GM21526 (cell line): ENCODE measurements around the gene OR6C65.
"Not testable (repeated sequence)": the region's sequence is repeated elsewhere in the genome, so short reads cannot be mapped to it uniquely, and the experiment has no call there.

Experiments used
- ATAC-seq: cut with Tn5 transposase; IDR thresholded peaks from one replicate; pipeline ENCODE4 v1.9.1; 2021; ENCODE audit warnings: moderate library complexity; ENCODE audit not compliant: unreplicated experiment, low FRiP score

OR6C65 gene

GRCh38 chr12:55400229-55400628 is at the start of gene OR6C65:
Gene OR6C65, plus strand, starts transcription at chr12:55400529. Its CDS starts 0 bp downstream, at chr12:55400529.
- no peak for ATAC-seq

- ATAC-seq, result not testable (repeated sequence)
Observed at GRCh38 chr12:55355338-55355737, 45.0 kb upstream of the OR6C65 start.

DNA sequence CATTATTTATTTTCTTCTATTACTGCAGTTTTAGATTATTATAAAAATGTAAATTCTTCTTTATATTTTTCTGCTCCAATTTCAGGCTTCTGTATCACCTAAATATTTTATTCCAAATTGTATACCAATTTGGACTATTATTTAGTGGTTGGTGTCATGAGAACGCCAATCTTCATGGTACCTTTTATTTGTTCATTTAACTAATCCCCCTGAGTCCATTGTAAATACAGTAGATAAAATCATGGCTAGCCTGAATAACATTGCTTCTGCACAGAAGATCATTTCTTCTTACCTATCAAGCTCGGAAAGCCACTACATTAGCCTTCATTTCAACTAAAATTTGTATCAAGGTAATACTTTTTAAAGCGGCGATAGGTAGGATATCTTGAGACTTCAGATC is 37.7 kb upstream of the OR6C65 start, which contains the start of gene OR6C75:
Gene OR6C75 (plus strand): TSS at position 301 of the 400 bp plus-strand sequence. CDS start 2,136 bp downstream, outside the sequence.
- ATAC-seq, result no peak

DNA sequence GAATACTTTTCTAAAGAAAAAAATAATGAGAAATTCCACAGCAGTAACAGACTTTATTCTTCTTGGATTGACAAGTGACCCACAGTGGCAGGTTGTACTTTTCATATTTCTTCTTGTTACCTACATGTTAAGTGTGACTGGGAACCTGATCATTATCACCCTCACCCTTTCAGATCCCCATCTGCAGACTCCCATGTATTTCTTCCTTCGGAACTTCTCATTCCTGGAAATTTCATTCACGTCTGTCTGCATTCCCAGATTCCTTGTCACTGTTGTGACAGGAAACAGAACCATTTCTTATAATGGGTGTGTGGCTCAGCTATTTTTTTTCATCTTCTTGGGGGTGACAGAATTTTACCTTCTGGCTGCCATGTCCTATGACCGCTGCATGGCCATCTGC is 35.2 kb upstream of the OR6C65 start:
- no peak for ATAC-seq

DNA sequence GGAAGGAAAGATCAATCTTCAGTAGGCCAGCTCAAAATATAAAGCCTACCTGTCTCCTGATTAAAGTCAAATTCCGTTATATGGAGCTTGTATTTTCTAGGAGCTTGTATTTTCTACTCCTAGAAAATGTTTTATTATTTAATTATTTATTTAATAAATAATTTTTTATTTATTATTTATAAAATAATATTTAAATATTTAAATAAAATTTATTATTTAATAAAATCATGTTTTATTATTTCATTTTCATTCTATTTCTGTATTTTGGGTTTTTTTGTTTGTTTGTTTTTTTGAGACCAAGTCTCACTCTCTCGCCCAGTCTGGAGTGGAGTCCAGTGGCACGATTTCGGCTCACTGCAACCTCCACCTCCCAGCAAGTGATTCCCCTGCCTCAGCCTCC is 27.8 kb upstream of the OR6C65 start:
- no peak for ATAC-seq

DNA sequence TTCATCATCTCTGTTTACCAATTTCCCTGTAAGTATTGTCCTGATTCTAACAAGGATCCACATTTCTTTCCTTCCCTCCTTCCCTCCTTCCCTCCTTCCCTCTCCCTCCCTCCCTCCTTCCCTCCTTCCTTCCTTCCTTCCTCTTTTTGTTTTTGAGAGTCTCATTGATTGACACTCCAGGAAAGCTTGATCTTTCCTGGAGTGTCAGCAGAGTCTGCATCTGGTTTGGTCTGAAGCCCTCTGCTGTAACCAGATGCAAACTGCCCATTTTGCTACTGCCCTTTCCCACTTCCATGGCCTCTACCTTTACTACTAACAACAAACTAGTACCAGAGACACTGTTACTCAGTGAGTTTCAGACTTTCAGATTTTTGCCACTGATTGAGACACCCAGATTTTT is 14.4 kb upstream of the OR6C65 start:
- no peak for ATAC-seq

DNA sequence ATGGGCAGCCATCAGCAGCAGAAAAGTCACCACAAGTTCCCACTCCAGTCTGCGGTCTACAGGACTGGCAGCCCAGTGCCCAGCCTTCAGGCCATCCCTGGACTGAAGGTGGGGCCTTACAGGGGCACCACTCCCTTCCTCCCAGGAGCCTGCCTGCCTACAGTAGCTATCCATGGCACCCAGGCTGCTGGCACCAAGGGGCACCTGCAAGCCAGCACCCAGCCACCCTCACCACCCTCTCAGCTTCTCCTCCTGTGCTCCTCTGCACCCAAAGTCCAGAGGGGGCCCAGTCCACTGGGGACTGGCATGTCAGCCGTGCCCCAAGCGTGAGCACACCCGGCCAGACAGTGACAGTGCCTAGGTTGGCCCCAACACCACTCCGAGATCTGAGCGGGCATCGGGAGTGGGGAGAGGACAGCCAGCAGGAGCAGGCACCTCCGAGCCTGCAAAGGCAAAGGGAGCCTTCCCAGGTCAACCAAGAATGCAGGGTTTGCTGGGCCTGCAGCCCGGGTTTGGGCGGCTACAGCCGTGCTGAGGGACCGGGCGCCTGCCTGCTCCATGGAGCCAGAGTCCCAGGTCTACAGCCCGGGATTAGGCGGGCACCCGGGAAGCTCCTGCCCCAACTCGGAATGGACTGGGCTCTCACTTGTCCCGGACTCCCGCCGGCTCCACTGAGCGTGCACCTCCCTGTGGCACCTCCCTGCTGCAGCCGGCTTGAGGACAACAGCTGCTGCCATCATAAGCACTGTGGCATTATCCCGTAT is 8.1 kb upstream of the OR6C65 start:
- ATAC-seq, result no peak

DNA sequence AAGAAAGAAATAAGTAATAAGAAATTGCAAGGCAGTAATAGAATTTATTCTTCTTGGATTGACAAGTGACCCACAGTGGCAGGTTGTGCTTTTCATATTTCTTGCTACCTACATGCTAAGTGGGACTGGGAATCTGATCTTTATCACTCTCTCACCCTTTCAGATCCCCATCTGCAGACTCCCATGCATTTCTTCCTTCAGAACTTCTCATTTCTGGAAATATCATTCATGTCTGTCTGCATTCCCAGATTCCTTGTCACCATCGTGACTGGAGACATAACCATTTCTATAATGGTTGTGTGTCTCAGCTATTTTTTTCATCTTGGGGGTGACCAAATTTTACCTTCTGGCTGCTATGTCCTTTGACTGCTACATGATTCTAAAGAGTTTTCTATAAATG is 4.0 kb upstream of the OR6C65 start:
- no peak for ATAC-seq

- no peak for ATAC-seq
Observed at GRCh38 chr12:55407866-55408265, 7.5 kb downstream of the OR6C65 start.

DNA sequence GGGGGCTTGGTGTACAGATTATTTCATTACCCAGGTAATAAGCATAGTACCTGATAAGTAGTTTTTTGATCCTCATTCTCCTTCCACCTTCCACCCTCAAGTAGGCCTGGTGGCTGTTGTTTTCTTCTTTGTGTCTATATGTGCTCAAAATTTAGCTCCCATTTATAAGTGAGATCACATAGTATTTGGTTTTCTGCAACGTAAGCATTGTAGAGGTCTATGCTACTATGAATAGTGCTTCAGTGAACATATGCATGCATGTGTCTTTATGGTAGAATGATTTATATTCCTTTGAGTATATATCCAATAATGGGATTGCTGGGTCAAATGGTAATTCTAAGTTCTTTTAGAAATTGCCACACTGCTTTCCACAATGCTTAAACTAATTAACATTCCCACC is 8.8 kb downstream of the OR6C65 start:
- not testable (repeated sequence) for ATAC-seq

GRCh38 chr12:55412138-55412537 is 11.8 kb downstream of the OR6C65 start:
- not testable (repeated sequence) for ATAC-seq

DNA sequence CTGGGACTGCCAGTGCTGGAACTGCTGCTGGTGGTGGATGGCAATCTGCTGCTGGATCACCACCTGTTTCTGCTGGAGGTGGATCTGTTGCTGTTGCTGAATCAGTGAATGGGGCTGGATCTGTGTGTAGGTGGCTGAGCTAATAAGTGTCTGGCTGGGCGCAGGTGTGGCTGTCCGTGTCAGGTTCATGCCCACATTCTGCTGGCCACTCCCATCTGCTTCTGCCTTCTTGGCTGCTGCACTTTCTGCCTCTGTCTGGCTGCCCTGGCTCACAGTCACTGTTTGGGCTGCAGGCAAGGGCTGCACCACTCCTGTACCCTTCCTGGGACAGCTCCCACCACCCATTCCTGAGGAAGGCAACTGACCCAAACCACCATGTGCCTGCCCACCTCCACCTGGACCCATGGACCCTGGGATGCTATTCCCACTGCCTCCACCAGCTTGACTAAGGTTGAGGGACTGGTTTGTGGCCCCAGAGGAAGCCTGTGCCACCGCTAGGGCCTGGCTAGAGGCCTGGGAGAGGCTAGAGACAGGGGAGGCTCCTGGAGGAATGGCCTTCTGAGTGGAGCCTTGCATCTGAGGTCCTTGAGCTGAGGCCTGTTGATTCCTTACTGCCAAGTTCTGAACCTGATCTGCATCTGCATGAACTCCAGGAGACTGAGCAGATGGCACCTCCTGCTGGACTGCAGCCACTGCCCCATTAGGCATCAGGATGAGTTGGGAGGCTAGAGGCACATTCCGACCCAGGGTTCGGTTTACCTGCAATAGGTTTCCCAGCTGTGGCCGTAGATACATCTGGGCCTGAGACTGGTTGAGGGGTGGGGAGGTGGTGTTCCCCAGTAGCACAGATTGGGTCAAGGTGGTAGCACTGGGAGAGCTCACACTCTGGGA is 13.4 kb downstream of the OR6C65 start:
- not testable (repeated sequence) for ATAC-seq

GRCh38 chr12:55414396-55414823 is 14.1 kb downstream of the OR6C65 start:
- ATAC-seq, result not testable (repeated sequence)

DNA sequence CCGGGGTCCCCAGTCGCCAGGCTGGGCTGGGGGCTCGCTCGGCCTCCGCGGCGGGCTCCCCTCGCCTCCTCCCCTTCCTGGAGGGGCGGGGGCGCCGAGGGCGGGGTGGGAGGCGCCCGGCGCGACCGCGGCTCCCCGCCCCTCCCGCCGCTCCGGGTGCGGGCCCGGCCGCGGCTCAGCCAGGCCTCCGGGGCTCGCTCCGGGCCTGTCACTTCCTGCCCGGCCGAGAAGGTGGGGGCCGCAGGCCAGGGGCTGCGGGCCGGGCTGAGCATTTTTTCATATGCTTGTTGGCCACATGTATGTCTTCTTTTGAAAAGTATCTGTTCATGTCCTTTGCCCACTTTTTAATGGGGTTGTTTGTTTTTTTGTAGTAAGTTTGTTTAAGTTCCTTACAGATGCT is 14.6 kb downstream of the OR6C65 start:
- ATAC-seq, result not testable (repeated sequence)

GRCh38 chr12:55416961-55417360 is 16.6 kb downstream of the OR6C65 start:
- no peak for ATAC-seq

DNA sequence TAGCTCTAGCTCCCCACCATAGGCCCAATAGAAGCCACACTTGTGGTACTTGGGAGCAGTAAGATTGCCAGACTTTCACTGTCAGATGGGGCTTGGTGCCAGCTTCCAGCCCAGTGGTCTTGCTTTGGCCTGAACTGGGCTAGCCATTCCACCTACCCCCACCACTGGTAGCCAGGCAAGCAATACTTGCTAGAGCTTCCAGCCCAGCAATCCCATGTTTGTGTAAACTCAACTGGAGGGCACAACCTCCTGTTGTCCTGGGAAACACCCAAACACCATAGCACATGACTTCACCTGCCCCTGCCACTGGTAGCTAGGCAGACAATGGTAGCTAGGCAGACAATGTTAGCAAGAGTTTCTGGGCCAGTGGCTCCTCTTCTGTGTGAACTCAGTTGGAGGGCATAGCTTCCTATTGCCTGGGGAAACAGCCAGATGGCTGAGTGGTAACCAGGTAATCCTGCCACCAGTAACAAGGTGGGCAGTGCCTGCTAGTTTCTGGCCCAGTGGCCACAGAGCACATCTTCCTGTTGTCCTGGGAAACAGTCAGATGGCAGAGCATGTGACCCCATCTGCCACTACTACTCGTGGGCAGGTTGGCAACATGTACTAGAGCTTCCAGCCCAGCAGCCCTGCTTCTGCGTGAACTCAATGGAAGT is 20.1 kb downstream of the OR6C65 start:
- no peak for ATAC-seq

DNA sequence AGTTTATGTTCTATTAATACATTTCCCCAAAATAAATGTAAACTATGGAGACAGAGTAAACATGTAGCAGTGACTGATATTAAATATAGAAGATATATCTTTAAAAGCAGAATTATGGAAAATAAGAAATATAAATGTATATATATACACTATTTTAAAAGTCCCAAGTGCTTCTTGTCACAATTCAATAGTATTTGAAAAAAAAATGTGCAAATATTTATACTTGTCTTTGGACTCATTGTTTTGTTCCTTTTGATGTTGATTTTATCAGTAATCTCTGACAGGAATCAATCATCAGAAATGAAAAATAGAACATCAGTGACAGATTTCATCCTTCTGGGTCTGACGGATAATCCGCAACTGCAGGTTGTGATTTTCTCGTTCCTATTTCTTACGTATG is 25.6 kb downstream of the OR6C65 start, which contains the start of gene OR6C76:
Gene OR6C76 (plus strand): TSS at position 301 of the 400 bp plus-strand sequence. CDS start 0 bp downstream, at position 301.
- no peak for ATAC-seq

- no peak for ATAC-seq
Observed at GRCh38 chr12:55428331-55429243, 28.3 kb downstream of the OR6C65 start.

DNA sequence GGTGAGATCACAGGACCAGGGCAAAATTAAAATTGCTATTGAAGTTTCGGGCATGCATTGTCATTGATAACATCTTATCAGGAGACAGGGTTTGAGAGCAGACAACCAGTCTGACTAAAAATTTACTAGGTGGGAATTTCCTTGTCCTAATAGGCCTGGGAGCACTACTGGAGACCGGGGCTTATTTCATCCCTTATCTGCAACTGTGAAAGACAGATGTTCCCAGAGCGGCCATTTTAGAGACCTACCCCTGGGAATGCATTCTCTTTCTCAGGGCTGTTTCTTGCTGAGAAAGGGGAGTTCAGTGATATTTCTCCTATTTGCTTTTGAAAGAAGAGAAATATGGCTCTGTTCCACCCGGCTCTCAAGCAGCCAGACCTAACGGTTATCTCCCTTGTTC is 40.9 kb downstream of the OR6C65 start:
- not testable (repeated sequence) for ATAC-seq

DNA sequence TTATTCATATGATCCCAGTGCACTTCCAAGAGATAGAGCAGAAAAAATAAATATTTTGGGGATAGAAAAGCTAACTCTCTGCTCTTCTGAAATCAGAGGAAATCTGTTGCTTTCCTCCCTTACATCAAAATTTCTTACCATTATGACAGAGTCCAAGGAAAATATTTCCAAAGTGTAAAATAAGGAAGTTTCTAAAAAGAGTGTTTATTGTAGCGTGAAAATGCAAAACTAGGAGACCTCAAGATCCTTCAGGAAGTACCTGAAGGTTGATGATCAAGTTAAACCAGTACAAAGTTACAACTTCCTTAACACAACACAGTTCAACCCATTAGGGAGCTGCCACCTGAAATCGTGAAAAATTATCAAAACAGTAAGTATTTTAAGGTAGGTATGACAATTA is 43.4 kb downstream of the OR6C65 start, which contains the start of gene OR6C2:
Gene OR6C2 (plus strand): TSS at position 301 of the 400 bp plus-strand sequence. CDS start 8,138 bp downstream, outside the sequence.
- no peak for ATAC-seq
